HCT116 (cell line): ENCODE measurements around the gene ZNF665. TPM values are rescaled to one million over a fixed set of nuclear protein-coding genes. Genes with fewer than 3 reads are reported as not detected.

Source experiments
- ATAC-seq: fragments of 200-7000 bp; cut with Tn5 transposase; 2 replicates; pipeline ENCODE4 v1.9.1; 2020; ENCODE audit warnings: mild to moderate bottlenecking, moderate library complexity
- BruUV-seq: library from RNA; stranded (reverse); fragments of 400-500 nt; replicated peaks from 2 replicates; lab custom pipeline; 2021; lab: Mats Ljungman, UMichigan
- CTCF ChIA-PET: fragments of 300-600 bp; sonication (Branson Sonifier 250); formaldehyde crosslinking; loops from one replicate; lab custom pipeline; 2021; ENCODE audit warnings: antibody characterized with exemption; lab: Charles Lee
- POLR2A ChIA-PET: fragments of 300-600, 350-600 bp; sonication (Branson Sonifier 250); formaldehyde crosslinking; loops from one replicate; lab custom pipeline; 2021; ENCODE audit warnings: antibody characterized with exemption; lab: Charles Lee
- RAD21 ChIA-PET, 2 experiments: fragments of 300-600 bp; sonication (Branson Sonifier 250); formaldehyde crosslinking; loops; one replicate each; lab custom pipeline; 2023; ENCODE audit warnings: low total read pairs in 2 of 2; ENCODE audit not compliant: uncharacterized antibody in 2 of 2, unreplicated experiment in 2 of 2, low non-redundant PET in 1 of 2; lab: Charles Lee
- DNase-seq: peaks from one replicate; pipeline ENCODE4 v3.0.0-alpha.2; 2010; ENCODE audit warnings: low read depth, low spot score
- H2AFZ ChIP-seq: fragments of 200-600 bp; shearing (Covaris generic), sonication (generic); 2 replicates; pipeline ENCODE4 v1.6.1; 2017; ENCODE audit warnings: low read depth, mixed run types, mixed read lengths, antibody characterized with exemption, low read length; ENCODE audit not compliant: poor library complexity, severe bottlenecking
- H3K27ac ChIP-seq: 2 replicates; pipeline ENCODE4 v1.5.1; 2012; ENCODE audit warnings: low read depth, low read length
- H3K27me3 ChIP-seq: fragments of 200-600 bp; sonication (generic); 2 replicates; pipeline ENCODE4 v1.6.1; 2016; ENCODE audit warnings: mixed run types, low read length, mixed read lengths; ENCODE audit not compliant: insufficient read depth
- H3K36me3 ChIP-seq, 2 experiments: fragments of 200-500 bp in 1 of 2; fragments of 200-600 bp in 1 of 2; sonication (Bioruptor generic) in 1 of 2; sonication (generic) in 1 of 2; 2 replicates each; pipeline versions ENCODE4 v1.5.1 to v1.6.1; 2014 to 2016; ENCODE audit warnings: low read length in 2 of 2, inconsistent platforms in 1 of 2, mixed read lengths in 1 of 2, mixed run types in 1 of 2; ENCODE audit not compliant: insufficient read depth in 2 of 2, control insufficient read depth in 1 of 2
- H3K4me1 ChIP-seq, 2 experiments: fragments of 200-600 bp in 1 of 2; sonication (generic) in 1 of 2; 2 replicates each; pipeline versions ENCODE4 v1.5.1 to v1.6.1; 2012 to 2017; ENCODE audit warnings: low read length in 2 of 2, inconsistent platforms in 1 of 2, mild to moderate bottlenecking in 1 of 2, mixed read lengths in 1 of 2, mixed run types in 1 of 2, moderate library complexity in 1 of 2; ENCODE audit not compliant: insufficient read depth in 2 of 2, control insufficient read depth in 1 of 2
- H3K4me2 ChIP-seq: fragments of 200-600 bp; sonication (generic); 2 replicates; pipeline ENCODE4 v1.6.1; 2017; ENCODE audit warnings: mixed run types, low read length, mixed read lengths
- H3K4me3 ChIP-seq, 2 experiments: fragments of 200-600 bp in 1 of 2; sonication (generic) in 1 of 2; replicated peaks in 1 of 2; 2 replicates each; pipeline ENCODE4 v1.5.1; 2011 to 2016; ENCODE audit warnings: low read length in 2 of 2, control low read depth in 1 of 2, low read depth in 1 of 2, mild to moderate bottlenecking in 1 of 2, mixed read lengths in 1 of 2, mixed run types in 1 of 2
- H3K79me2 ChIP-seq: fragments of 200-600 bp; sonication (generic); 2 replicates; pipeline ENCODE4 v1.6.1; 2017; ENCODE audit warnings: mild to moderate bottlenecking, mixed run types, low read length, moderate library complexity, mixed read lengths; ENCODE audit not compliant: insufficient read depth
- H3K9ac ChIP-seq: fragments of 200-600 bp; sonication (generic); 2 replicates; pipeline ENCODE4 v1.6.1; 2016; ENCODE audit warnings: low read length, mixed read lengths
- H3K9me2 ChIP-seq: fragments of 200-600 bp; sonication (generic), shearing (Covaris generic); 2 replicates; pipeline ENCODE4 v1.6.1; 2017; ENCODE audit warnings: mixed run types, mild to moderate bottlenecking, moderate library complexity; ENCODE audit not compliant: insufficient read depth
- H3K9me3 ChIP-seq, 2 experiments: fragments of 200-500 bp in 1 of 2; fragments of 200-600 bp in 1 of 2; sonication (Bioruptor generic) in 1 of 2; sonication (generic) in 1 of 2; 2 replicates each; pipeline ENCODE4 v1.6.1; 2014 to 2017; ENCODE audit warnings: low read length in 2 of 2, mixed read lengths in 2 of 2, inconsistent platforms in 1 of 2, low read depth in 1 of 2, mild to moderate bottlenecking in 1 of 2, mixed run types in 1 of 2, moderate library complexity in 1 of 2; ENCODE audit not compliant: control insufficient read depth in 1 of 2, insufficient read depth in 1 of 2
- H4K20me1 ChIP-seq: fragments of 200-600 bp; sonication (generic), shearing (Covaris generic); 2 replicates; pipeline ENCODE4 v1.6.1; 2017; ENCODE audit warnings: mixed run types, mild to moderate bottlenecking, moderate library complexity; ENCODE audit not compliant: insufficient read depth
- CBX3 ChIP-seq: IDR thresholded peaks from 2 replicates; pipeline ENCODE4 v1.6.1; 2012; ENCODE audit warnings: low read depth
- CTCF ChIP-seq, 3 experiments: fragments of 200-600 bp in 1 of 3; sonication (generic) in 1 of 3; IDR thresholded peaks in 2 of 3; conservative IDR thresholded peaks in 1 of 3; 2 replicates each; pipeline ENCODE4 v1.5.1; 2012 to 2017; ENCODE audit warnings: low read depth in 2 of 3, low read length in 2 of 3, antibody characterized with exemption in 1 of 3, borderline replicate concordance in 1 of 3, control low read depth in 1 of 3, mild to moderate bottlenecking in 1 of 3, mixed read lengths in 1 of 3, mixed run types in 1 of 3, moderate library complexity in 1 of 3; ENCODE audit not compliant: insufficient read depth in 1 of 3
- EZH2 ChIP-seq: fragments of 200-600 bp; sonication (generic); IDR thresholded peaks from 2 replicates; pipeline ENCODE4 v1.6.1; 2017; ENCODE audit warnings: antibody characterized with exemption, mixed run types
- FOSL1 ChIP-seq: IDR thresholded peaks from 2 replicates; pipeline ENCODE4 v1.6.1; 2012; ENCODE audit warnings: low read depth
- JUND ChIP-seq: IDR thresholded peaks from 2 replicates; pipeline ENCODE4 v1.6.1; 2012
- MAX ChIP-seq: IDR thresholded peaks from 2 replicates; pipeline ENCODE4 v1.6.1; 2012
- POLR2A ChIP-seq: IDR thresholded peaks from 2 replicates; pipeline ENCODE4 v1.7.0; 2011; ENCODE audit warnings: borderline replicate concordance; ENCODE audit not compliant: insufficient read depth, insufficient read length; ENCODE audit errors: extremely low read depth
- RAD21 ChIP-seq: IDR thresholded peaks from 2 replicates; pipeline ENCODE4 v1.6.1; 2012; ENCODE audit warnings: low read depth, mild to moderate bottlenecking
- intact Hi-C: fragments of 100-400 bp; cut with micrococcal nuclease; formaldehyde crosslinking; loops from 2 replicates; pipeline ENCODE4 v1.10.0; 2022
- total RNA-seq: library from RNA; stranded (reverse); gene quantifications from one replicate; pipeline ENCODE4 v1.2.1, GENCODE V29; 2021; ENCODE audit not compliant: unreplicated experiment

ZNF665 gene
- total RNA-seq, 1 experiment from 2014 or later, result 0.44 TPM

GRCh38 chr19:53195265-53195903 is 2.2 kb upstream of the ZNF665 start:
- RAD21 ChIA-PET, result interaction anchor here in 1 of 2 experiments (0.5 kb wide), 1 partner anchor 614 kb away, joined by 3 read pairs; no protein-coding TSS in a partner anchor
- Histone ChIP-seq H2AFZ (no peak overlapping the region), H3K9me2 (no peaks in the 10 kb centered on the region), H3K9me3 (peaks cover 4 to 5% of the 10 kb centered on the region in 2 experiments; a peak in 2 of 4 replicates), H3K4me3 (no peak overlapping the region), H3K36me3 (no peaks in the 10 kb centered on the region), H3K27me3 (no peaks in the 10 kb centered on the region), H3K4me2 (no peak overlapping the region), H3K4me1 (no peaks in the 10 kb centered on the region), H3K27ac (no peak overlapping the region), H4K20me1 (no peaks in the 10 kb centered on the region), H3K9ac (no peak overlapping the region), H3K79me2 (no peaks in the 10 kb centered on the region)
- TF ChIP-seq CTCF (IDR thresholded peaks at IDR 0.05 in 2 of 3, conservative IDR thresholded peaks at IDR 0.05 in 1 of 3; ENCODE audit: borderline replicate concordance in 1 of 3, insufficient read depth in 1 of 3, low read depth in 2 of 3, low read length in 2 of 3), result peak; percentile 45 to 83 (median 81); a peak in 5 of 6 replicates
- peak; percentile 75 for TF ChIP-seq RAD21
- no peak for TF ChIP-seq EZH2
- no peak for TF ChIP-seq JUND
- no peak for TF ChIP-seq POLR2A
- no peak for TF ChIP-seq CBX3
- TF ChIP-seq FOSL1, result no peak
- TF ChIP-seq MAX, result no peak
- ATAC-seq (peak; percentile 54; the same call in 1 of the 2 replicates), DNase-seq (peak; percentile 42)
- no TSS peak for BruUV-seq
- CTCF ChIA-PET, result no interaction called here
- POLR2A ChIA-PET, result no interaction called here
- intact Hi-C loops, result loop anchor here (10.0 kb wide), 2 partner anchors 169 to 549 kb away; partner anchors contain the start of gene ZNF525
